Dedifferentiated amniotic fluid mesenchymal stem cell (primary cell): ENCODE results near the gene KNTC1.
A peak's percentile ranks its signal among the peaks of the same experiment; 100 is the strongest.
"Not testable (repeated sequence)": the region's sequence is repeated elsewhere in the genome, so short reads cannot be mapped to it uniquely, and the experiment has no call there.

Source experiments
- DNase-seq: peaks from one replicate; pipeline ENCODE4 v3.0.0-alpha.2; 2016; ENCODE audit errors: extremely low spot score

KNTC1 gene

DNA sequence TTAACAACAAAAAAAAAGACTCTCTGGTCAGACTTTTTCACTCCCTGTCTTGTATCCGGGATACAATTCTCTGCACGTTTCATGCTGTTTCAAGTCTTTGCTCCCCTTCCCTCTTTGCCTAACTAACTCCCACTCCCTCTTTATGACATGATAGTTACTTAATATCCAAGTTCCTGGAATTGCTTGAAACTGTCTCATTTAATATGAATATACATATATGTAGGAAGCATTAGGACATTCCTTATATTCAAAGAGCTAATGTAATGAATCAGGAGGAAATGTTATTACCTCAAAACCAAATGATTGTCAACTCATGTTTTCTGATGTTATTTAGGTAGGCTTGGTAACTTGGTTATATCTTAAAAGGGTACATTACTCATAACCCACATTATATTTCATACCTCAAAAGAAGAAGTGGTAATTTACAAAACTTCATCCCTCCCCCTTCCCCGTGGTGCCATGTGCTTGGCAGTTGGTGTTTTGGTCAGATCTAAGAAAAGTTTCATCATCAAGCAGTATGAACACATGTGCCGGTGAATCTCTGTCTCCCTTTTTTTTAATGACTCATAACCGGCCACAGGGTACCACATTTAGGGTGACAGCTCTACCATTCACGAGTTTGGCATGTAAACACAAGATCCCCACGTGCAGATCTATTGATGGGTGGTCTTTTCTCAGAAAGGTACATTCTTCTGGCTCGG is 119.6 kb downstream of the KNTC1 start:
- DNase-seq: no peak

DNA sequence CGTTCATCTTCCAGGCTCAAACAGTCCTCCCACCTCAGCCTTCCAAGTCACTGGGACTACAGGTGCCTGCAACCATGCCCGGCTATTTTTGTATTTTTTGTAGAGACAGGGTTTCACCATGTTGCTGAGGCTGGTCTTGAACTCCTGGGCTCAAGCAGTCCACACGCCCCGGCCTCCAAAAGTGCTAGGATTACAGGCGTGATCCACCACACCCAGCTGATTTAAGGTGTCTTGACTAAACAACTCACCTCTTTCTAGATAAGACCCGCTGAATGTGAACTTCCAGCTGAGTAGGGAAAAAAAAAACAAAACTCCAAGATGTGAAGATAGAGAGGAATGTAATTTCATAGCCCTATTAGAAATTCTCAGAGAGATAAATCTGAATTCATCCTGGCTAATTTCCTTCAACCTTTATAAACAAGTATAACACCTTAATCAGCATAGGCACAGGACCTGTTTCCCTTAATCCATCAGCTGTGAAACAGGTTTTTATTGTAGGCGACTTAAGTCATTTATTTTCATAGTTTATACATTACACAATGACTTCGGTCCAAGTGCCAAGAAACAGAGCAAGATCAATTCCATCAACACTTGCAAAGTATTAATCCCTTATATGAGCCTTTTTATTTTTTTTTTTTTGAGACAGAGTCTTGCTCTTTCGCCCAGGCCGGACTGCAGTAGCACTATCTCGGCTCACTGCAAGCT is 124.6 kb downstream of the KNTC1 start:
- DNase-seq: no peak

DNA sequence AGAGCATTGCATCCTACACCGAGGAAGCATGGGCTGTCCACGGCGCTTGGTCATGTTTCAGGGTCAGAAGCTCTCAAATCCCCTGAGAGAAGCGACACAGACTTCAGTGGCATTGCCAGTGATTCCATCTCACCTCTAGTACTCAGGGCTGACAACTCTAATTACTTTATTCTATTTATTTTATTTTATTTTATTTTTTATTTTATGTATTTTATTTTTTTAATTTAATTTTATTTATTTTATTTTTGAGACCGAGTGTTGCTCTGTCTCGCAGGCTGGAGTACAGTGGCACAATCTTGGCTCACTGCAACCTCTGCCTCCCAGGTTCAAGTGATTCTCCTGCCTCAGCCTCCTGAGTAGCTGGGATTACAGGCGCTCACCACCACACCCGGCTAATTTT is 126.2 kb downstream of the KNTC1 start:
- DNase-seq: not testable (repeated sequence)

DNA sequence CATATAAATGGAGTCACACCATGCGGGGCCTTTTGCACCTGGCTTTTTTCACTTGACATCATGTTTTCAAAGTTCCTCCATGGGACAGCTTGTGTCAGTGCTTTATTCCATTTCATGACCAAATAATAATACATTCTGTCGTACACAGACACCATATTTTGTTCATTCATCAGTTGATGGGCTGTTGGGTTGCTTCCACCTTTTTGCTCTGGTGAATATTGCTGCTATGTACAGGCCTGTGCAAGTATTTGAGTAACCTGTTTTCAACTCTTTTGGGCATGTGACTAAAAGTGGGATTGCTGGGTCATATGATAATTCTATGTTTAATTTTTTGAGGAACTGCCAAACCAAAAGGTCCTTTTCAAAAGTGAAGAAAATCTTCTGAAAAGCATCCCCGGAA is 129.2 kb downstream of the KNTC1 start:
- DNase-seq: no peak

DNA sequence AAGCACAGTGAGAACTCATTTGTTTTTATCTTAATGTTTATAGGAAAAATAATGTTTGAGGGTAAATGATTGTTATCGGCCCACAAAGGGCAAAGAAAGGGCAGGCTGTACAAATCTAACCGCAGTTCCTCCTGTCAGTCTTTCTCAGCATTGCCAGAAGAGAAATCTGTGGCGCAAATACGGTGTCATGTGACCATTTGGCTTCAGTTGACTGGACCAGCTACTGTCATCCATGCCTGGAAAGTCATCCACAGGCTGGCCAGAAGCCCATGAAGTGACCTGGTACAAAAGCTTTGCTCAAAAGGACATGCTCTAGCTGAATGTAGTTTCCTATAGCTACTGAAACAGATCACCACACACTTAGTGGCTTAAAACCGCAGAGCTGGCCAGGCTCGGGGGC is 132.5 kb downstream of the KNTC1 start:
- no peak for DNase-seq

DNA sequence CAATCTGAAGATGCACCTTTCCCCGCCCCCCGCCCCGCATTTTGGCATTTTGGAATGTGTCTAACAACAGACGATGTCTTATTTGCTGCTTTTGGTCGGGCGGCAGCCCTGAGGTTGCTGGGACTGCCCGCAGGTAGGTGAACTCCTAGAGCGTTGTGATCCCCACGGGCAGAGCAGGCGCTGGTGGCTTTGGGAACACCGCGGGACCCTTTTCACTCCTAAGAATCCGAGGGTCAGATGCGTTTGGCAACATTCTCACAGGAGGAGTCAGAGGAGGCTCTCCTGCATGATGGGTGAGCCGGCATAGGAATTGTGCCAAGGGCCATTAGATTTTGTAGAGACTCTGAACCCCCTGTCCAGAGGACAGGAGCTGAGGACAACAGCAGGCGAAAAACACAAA is 134.2 kb downstream of the KNTC1 start:
- DNase-seq: no peak

DNA sequence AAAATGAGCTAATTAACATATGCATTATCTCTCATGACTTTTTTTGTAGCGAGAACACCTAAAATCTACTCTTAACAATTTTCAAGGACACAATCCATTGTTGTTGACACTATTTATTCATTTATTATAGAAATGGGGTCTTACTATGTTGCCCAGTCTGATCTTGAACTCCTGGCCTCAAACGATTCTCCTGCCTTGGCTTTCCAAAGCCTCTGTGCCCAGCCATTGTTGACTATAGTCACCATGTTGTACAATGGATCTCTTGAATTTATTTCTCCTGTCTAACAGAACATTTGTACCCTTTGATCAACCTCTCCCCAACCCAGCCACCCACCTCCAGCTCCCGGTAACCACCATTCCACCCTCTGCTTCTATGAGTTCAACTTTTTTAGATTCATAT is 134.9 kb downstream of the KNTC1 start:
- DNase-seq: no peak

DNA sequence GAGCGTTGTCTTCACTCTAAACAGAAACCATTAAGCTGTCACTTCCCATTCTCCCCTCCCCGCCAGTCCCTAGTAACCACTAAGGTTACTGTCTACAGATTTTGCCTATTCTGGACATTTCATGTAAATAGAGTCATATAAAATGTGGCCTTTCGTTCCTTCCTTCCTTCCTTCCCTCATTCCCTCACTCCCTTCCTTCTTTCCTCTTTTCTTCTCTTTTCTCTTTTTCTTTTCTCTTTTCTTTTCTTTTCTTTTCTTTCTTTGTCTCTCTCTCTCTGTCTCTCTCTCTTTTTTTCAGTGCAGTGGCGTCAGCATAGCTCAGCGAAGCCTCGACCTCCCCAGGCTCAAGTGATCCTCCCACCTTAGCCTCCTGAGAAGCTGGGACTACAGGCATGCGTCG is 138.3 kb downstream of the KNTC1 start:
- no peak for DNase-seq

DNA sequence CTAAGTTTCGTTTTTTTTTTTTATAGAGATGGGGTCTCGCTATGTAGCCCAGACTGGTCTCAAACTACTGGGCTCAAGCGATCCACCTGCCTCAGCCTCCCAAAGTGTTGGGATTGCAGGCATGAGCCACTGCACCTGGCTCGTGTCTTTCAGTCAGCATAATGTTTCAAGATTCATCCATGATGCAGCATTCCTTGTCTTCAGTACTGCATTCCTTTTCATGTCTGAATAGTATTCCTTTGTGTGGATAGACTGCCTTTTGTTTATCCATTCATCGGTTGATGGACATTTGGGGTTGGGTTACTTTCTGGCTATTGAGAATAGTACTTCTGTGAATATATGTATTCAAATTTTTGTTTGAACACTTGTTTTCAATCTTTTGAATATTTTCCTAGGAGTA is 138.7 kb downstream of the KNTC1 start:
- no peak for DNase-seq

DNA sequence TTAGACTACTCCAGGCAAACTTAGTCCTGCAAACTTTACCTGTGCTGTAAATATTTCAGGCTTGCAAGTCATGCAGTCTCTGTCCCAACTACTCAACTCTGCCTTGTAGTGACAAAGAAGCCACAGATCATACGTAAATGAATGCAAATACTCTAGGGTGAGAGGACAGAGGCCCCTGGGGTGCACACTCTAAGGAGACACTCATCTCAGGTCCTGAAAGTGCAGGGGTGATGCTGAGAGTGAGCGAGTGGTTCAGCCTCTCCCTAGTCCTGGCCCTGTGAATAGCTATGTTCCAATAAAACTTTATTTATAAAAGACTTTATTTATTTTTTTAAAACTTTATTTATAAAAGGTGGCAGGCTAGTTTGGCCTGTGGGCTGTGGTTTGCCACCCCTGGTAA is 141.2 kb downstream of the KNTC1 start:
- DNase-seq: no peak

DNA sequence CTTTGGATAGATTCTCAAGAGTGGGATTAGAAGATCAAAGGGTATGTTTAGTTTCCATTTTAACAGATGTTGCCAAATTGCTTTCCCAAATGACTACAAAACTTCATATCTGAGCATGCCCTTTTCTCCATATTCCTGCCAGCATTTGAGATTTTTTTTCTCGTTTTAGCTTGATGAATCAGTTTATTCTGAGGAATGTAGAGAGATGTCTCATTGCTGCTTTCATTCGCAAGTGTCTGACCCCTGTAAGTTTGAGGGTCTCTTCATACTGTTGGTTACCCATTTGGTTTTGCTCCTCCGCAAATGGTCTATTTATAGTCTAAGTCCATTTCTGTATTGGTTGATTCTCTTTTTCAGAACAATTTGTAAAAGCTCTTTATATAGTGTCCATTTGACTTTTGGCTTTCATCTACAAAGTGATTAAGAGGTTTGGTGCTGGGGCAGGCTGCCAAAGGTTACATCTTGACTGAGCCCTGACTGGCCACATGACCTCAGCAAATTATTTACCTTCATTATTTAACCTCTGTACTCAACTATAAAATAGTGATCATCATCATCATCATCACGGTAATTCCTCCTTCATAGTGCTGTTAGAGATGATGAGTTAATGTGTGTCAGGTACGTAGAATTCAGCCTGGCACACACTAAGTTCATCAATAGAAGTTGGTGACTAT is 142.5 kb downstream of the KNTC1 start:
- peak; percentile 26 for DNase-seq

DNA sequence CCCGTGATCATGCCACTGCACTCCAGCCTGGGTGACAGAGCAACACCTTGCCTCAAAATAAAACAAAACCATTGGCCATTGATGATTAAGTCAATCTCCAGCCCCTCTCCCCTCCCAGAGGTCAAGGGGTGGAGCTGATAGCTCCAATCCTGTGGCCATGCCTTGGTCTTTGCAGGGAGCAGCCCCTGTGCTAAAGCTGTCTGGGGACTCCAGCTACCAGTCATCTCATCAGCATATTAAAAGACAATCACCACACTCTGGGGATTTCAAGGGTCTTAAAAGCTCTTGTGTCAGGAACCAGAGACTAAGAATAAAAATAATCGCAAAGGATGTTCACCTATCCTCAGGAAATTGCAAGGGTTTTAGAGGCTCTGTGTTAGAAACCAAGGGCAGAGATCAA is 145.5 kb downstream of the KNTC1 start:
- DNase-seq: no peak
